Upper lobe of left lung (tissue), 4 donors: ENCODE data around the gene DNAH8.
A peak's percentile ranks its signal among the peaks of the same experiment; 100 is the strongest.

ENCODE experiments used
- EP300 ChIP-seq, 4 donors: sonication (generic); formaldehyde crosslinking; IDR thresholded peaks; one replicate each; pipeline ENCODE4 v1.5.1; 2017; ENCODE audit warnings: antibody characterized with exemption in 4 of 4, control low read depth in 2 of 4
- POLR2A ChIP-seq, 4 donors: fragments of 450-650 bp; IDR thresholded peaks; one replicate each; pipeline ENCODE4 v1.5.1; 2016 to 2017; ENCODE audit warnings: antibody characterized with exemption in 4 of 4, mild to moderate bottlenecking in 2 of 4
- POLR2AphosphoS5 ChIP-seq, 2 donors: sonication (generic); formaldehyde crosslinking; IDR thresholded peaks; one replicate each; pipeline ENCODE4 v1.5.1; 2017; ENCODE audit warnings: antibody characterized with exemption in 2 of 2
- TF ChIP-seq, protein P1 (sequence below), 6 experiments: fragments of 450-650 bp in 4 of 6; fragments of 200-600 bp in 2 of 6; sonication (generic) in 2 of 6; IDR thresholded peaks; one replicate each; pipeline ENCODE4 v1.5.1; 2016 to 2019; ENCODE audit warnings: antibody characterized with exemption in 6 of 6

DNA sequence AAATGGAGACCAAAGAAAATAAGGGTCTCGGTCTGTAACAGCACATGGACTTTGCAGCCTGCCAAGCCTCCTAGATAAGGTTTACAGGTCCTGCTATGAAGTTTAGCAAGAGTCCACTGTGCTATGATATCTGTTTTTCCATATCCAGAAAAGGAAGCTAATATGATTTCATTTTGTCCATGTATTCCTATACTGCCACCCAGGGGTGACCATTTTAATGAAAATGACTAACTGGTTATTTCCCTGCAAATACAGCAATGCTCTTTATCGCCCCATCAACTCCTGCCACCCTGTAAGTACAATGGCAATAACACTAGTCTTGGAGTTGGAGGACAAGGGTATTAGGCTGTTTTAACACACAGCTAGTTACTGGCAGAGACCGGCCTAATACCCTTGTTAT, 218.3 kb downstream of the DNAH8 start:
- no peak for TF ChIP-seq POLR2A (IDR thresholded peaks at IDR 0.05)
- TF ChIP-seq, protein P1, sequence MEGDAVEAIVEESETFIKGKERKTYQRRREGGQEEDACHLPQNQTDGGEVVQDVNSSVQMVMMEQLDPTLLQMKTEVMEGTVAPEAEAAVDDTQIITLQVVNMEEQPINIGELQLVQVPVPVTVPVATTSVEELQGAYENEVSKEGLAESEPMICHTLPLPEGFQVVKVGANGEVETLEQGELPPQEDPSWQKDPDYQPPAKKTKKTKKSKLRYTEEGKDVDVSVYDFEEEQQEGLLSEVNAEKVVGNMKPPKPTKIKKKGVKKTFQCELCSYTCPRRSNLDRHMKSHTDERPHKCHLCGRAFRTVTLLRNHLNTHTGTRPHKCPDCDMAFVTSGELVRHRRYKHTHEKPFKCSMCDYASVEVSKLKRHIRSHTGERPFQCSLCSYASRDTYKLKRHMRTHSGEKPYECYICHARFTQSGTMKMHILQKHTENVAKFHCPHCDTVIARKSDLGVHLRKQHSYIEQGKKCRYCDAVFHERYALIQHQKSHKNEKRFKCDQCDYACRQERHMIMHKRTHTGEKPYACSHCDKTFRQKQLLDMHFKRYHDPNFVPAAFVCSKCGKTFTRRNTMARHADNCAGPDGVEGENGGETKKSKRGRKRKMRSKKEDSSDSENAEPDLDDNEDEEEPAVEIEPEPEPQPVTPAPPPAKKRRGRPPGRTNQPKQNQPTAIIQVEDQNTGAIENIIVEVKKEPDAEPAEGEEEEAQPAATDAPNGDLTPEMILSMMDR (IDR thresholded peaks at IDR 0.05): peak in 3 of 6 experiments; percentile 23 to 41 (median 32)
- no peak for TF ChIP-seq POLR2AphosphoS5 (IDR thresholded peaks at IDR 0.05)
- TF ChIP-seq EP300 (IDR thresholded peaks at IDR 0.05): no peak
